Activated CD8-positive, alpha-beta T cell treated with anti-CD3 and anti-CD28 coated beads for 36 hours (primary cell): ENCODE data around the gene SIL1. TPM values are rescaled to one million over a fixed set of nuclear protein-coding genes. Genes with fewer than 3 reads are reported as not detected.

Experiments used
- ATAC-seq: fragments of 200-7000 bp; cut with Tn5 transposase; one replicate; pipeline ENCODE4 v1.10.0; 2021; ENCODE audit warnings: mild to moderate bottlenecking, moderate library complexity
- CTCF ChIA-PET: fragments of 350-600 bp; sonication (Branson Sonifier 250); formaldehyde crosslinking; loops from one replicate; lab custom pipeline; 2021; ENCODE audit warnings: antibody characterized with exemption; lab: Charles Lee
- POLR2A ChIA-PET: fragments of 350-600 bp; sonication (Branson Sonifier 250); formaldehyde crosslinking; loops from one replicate; lab custom pipeline; 2021; ENCODE audit warnings: antibody characterized with exemption; lab: Charles Lee
- DNase-seq: peaks from one replicate; pipeline ENCODE4 v3.0.0-alpha.2; 2020
- H3K27ac Mint-ChIP-seq: one replicate; pipeline ENCODE4 v1.8.0; 2021; ENCODE audit warnings: mild to moderate bottlenecking, mixed read lengths
- H3K27me3 Mint-ChIP-seq: one replicate; pipeline ENCODE4 v1.8.0; 2021; ENCODE audit warnings: mixed read lengths
- H3K36me3 Mint-ChIP-seq: one replicate; pipeline ENCODE4 v1.8.0; 2021; ENCODE audit warnings: low read depth, mixed read lengths
- H3K4me1 Mint-ChIP-seq: one replicate; pipeline ENCODE4 v1.8.0; 2021; ENCODE audit warnings: low read depth, mixed read lengths
- H3K4me3 Mint-ChIP-seq: one replicate; pipeline ENCODE4 v1.8.0; 2021; ENCODE audit warnings: mild to moderate bottlenecking, moderate library complexity, mixed read lengths
- H3K9me3 Mint-ChIP-seq: one replicate; pipeline ENCODE4 v1.8.0; 2021; ENCODE audit warnings: mixed read lengths
- CTCF ChIP-seq: fragments of 200-600 bp; IDR thresholded peaks from one replicate; pipeline ENCODE4 v1.8.0; 2022; ENCODE audit warnings: antibody characterized with exemption, mild to moderate bottlenecking
- intact Hi-C: fragments of 100-400 bp; cut with micrococcal nuclease; formaldehyde crosslinking; loops from one replicate; pipeline ENCODE4 v1.10.0; 2022
- total RNA-seq, 2 experiments: library from RNA; stranded (reverse); gene quantifications; one replicate each; pipeline ENCODE4 v1.2.3, GENCODE V29; 2021

Gene SIL1
- total RNA-seq, 2 experiments from 2014 or later, result 27.6 to 32.3 TPM

GRCh38 chr5:139205124-139205523, 7.0 kb upstream of the SIL1 start:
- Mint-ChIP-seq H3K9me3 (no peaks in the 10 kb centered on the region), H3K27ac (no peak overlapping the region), H3K4me1 (peaks cover 7% of the 10 kb centered on the region), H3K36me3 (no peaks in the 10 kb centered on the region), H3K27me3 (no peaks in the 10 kb centered on the region), H3K4me3 (no peak overlapping the region)
- intact Hi-C loops, result no loop called here
- ChIA-PET CTCF (no interaction called here), POLR2A (no interaction called here)
- ATAC-seq, result no peak
- no peak for DNase-seq
- no peak for TF ChIP-seq CTCF

GRCh38 chr5:139204196-139204595, 6.0 kb upstream of the SIL1 start:
- H3K9me3 Mint-ChIP-seq, result no peaks in the 10 kb centered on the region
- no peak overlapping the region for H3K27ac Mint-ChIP-seq
- ChIA-PET POLR2A (interaction anchor here (1.9 kb wide), 1 partner anchor 83 kb away, joined by 7 read pairs; no protein-coding TSS in a partner anchor), CTCF (interaction anchor here (1.0 kb wide), 1 partner anchor 47 kb away, joined by 3 read pairs; no protein-coding TSS in a partner anchor)
- no peak overlapping the region for H3K4me3 Mint-ChIP-seq
- TF ChIP-seq CTCF, result no peak
- no peaks in the 10 kb centered on the region for H3K27me3 Mint-ChIP-seq
- DNase-seq (peak; percentile 10), ATAC-seq (peak; percentile 82)
- peaks cover 7% of the 10 kb centered on the region for H3K4me1 Mint-ChIP-seq
- no peaks in the 10 kb centered on the region for H3K36me3 Mint-ChIP-seq
- intact Hi-C loops, result no loop called here

- H3K27me3 Mint-ChIP-seq, result no peaks in the 10 kb centered on the region
- intact Hi-C loops, result no loop called here
- no peaks in the 10 kb centered on the region for H3K9me3 Mint-ChIP-seq
- H3K36me3 Mint-ChIP-seq, result peaks cover 12% of the 10 kb centered on the region
- no peak overlapping the region for H3K27ac Mint-ChIP-seq
- DNase-seq (no peak), ATAC-seq (no peak)
- TF ChIP-seq CTCF, result no peak
- H3K4me1 Mint-ChIP-seq, result peaks cover 21% of the 10 kb centered on the region
- ChIA-PET POLR2A (interaction anchor here (1.3 kb wide), 1 partner anchor 94 kb away, joined by 4 read pairs; the partner anchor contains the start of gene MATR3), CTCF (interaction anchor here (0.8 to 1.1 kb wide), 2 partner anchors 52 to 95 kb away, joined by 3 to 5 read pairs; no protein-coding TSS in a partner anchor)
- H3K4me3 Mint-ChIP-seq, result no peak overlapping the region
These were observed 1.2 kb upstream of the SIL1 start for GRCh38 chr5:139199321-139199720.

GRCh38 chr5:139196296-139196956, 1.7 kb downstream of the SIL1 start:
- TF ChIP-seq CTCF, result no peak
- Mint-ChIP-seq H3K4me1 (peaks cover 27% of the 10 kb centered on the region), H3K36me3 (peaks cover 24% of the 10 kb centered on the region), H3K27ac (peak overlapping the region; percentile 24), H3K4me3 (peak overlapping the region; percentile 91), H3K9me3 (no peaks in the 10 kb centered on the region), H3K27me3 (no peaks in the 10 kb centered on the region)
- ATAC-seq (no peak), DNase-seq (no peak)
- ChIA-PET POLR2A (interaction anchor here (0.7 kb wide), 1 partner anchor 111 kb away, joined by 3 read pairs; no protein-coding TSS in a partner anchor), CTCF (no interaction called here)
- intact Hi-C loops, result no loop called here

- ChIA-PET CTCF (interaction anchor here (1.0 to 2.1 kb wide), 3 partner anchors 12 to 372 kb away, joined by 3 to 6 read pairs (median 3); no protein-coding TSS in a partner anchor), POLR2A (interaction anchor here (0.7 kb wide), 1 partner anchor 107 kb away, joined by 3 read pairs; no protein-coding TSS in a partner anchor)
- no peak overlapping the region for H3K27ac Mint-ChIP-seq
- H3K4me1 Mint-ChIP-seq, result peaks cover 31% of the 10 kb centered on the region
- H3K4me3 Mint-ChIP-seq, result no peak overlapping the region
- no peak for TF ChIP-seq CTCF
- intact Hi-C loops, result no loop called here
- H3K27me3 Mint-ChIP-seq, result no peaks in the 10 kb centered on the region
- no peaks in the 10 kb centered on the region for H3K9me3 Mint-ChIP-seq
- peaks cover 31% of the 10 kb centered on the region for H3K36me3 Mint-ChIP-seq
- no peak for DNase-seq
- ATAC-seq, result no peak
These were observed 3.7 kb downstream of the SIL1 start for GRCh38 chr5:139194486-139194885.
